IPS-11a (cell line): Measurements from ENCODE around the gene NEUROD4.

Experiments
- H3K4me3 ChIP-seq: one replicate; pipeline ENCODE4 v1.5.1; 2013; ENCODE audit warnings: low read depth, low read length, control low read depth

NEUROD4 gene

GRCh38 chr12:54997929-54998522, 21.7 kb upstream of the NEUROD4 start:
- H3K4me3 ChIP-seq: no peak overlapping the region

GRCh38 chr12:54998958-54999510, 20.7 kb upstream of the NEUROD4 start:
- H3K4me3 ChIP-seq: no peak overlapping the region

- H3K4me3 ChIP-seq: no peak overlapping the region
Measured at GRCh38 chr12:55001198-55001868, 18.4 kb upstream of the NEUROD4 start.

- no peak overlapping the region for H3K4me3 ChIP-seq
Measured at GRCh38 chr12:55002355-55002754, 17.4 kb upstream of the NEUROD4 start.

GRCh38 chr12:55008944-55009585, 10.7 kb upstream of the NEUROD4 start:
- H3K4me3 ChIP-seq: no peak overlapping the region

GRCh38 chr12:55017416-55017925, 2.3 kb upstream of the NEUROD4 start:
- no peak overlapping the region for H3K4me3 ChIP-seq

- no peak overlapping the region for H3K4me3 ChIP-seq
Measured at GRCh38 chr12:55024575-55024974, 4.8 kb downstream of the NEUROD4 start.

GRCh38 chr12:55025508-55025907, 5.7 kb downstream of the NEUROD4 start:
- no peak overlapping the region for H3K4me3 ChIP-seq

- no peak overlapping the region for H3K4me3 ChIP-seq
Measured at GRCh38 chr12:55034218-55034617, 14.4 kb downstream of the NEUROD4 start.

GRCh38 chr12:55036326-55037115, 16.7 kb downstream of the NEUROD4 start:
- no peak overlapping the region for H3K4me3 ChIP-seq

GRCh38 chr12:55037351-55037987, 17.7 kb downstream of the NEUROD4 start:
- H3K4me3 ChIP-seq: no peak overlapping the region

GRCh38 chr12:55039395-55040354, 19.9 kb downstream of the NEUROD4 start:
- no peak overlapping the region for H3K4me3 ChIP-seq

- H3K4me3 ChIP-seq: no peak overlapping the region
Measured at GRCh38 chr12:55041345-55042055, 21.7 kb downstream of the NEUROD4 start.

- no peak overlapping the region for H3K4me3 ChIP-seq
Measured at GRCh38 chr12:55043542-55043941, 23.8 kb downstream of the NEUROD4 start.

- no peak overlapping the region for H3K4me3 ChIP-seq
Measured at GRCh38 chr12:55044135-55044534, 24.4 kb downstream of the NEUROD4 start.

- H3K4me3 ChIP-seq: no peak overlapping the region
Measured at GRCh38 chr12:55049676-55050075, 29.9 kb downstream of the NEUROD4 start.

- no peak overlapping the region for H3K4me3 ChIP-seq
Measured at GRCh38 chr12:55051197-55051947, 31.6 kb downstream of the NEUROD4 start.

GRCh38 chr12:55057481-55057880, 37.7 kb downstream of the NEUROD4 start:
- no peak overlapping the region for H3K4me3 ChIP-seq
